ENCODE measurements around the gene SOX14.

The SOX14 gene

DNA sequence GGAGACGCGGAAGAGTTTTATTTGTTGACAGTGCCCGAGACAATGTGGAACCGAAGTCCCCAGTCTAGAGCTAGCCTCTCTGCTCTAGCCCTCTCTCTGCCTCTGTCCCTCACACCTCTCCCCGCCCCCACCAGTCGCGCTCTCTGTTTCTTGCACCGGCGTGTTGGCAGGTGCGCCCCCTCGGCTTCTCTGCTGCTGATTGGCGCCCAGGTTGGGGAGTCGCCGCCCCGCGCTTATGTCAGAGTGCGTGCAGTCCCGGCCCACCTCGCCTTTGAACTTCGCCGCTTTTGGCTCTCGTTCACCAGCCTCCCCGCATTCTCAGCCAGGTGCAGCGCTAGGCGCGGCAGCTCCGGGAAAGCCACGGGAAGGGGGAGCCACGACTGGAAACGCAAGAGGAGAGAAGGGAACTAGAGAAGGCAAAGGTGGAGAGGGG, at the start of gene SOX14:
Gene SOX14, plus strand, starts transcription at position 315 of the 433 bp plus-strand sequence. CDS start 470 bp downstream, outside the sequence.
- no peak for DNase-seq (ENCODE audit: low read depth in 2 of 2, low spot score in 1 of 2)

DNA sequence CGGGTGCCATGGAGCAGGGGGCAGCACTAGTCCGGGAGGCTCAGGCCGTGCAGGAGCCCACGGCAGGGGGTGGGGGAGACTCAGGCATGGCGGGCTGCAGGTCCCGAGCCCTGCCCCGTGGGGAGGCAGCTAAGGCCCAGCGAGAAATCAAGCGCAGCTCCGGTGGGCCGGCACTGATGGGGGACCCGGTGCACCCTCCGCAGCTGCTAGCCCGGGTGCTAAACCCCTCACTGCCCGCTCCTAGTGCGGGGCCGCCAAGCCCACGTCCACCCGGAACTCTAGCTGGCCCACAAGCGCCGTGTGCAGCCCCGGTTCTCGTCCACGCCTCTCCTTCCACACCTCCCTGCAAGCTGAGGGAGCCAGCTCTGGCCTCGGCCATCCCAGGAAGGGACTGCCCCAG, 49.6 kb upstream of the SOX14 start:
- no peak for DNase-seq (ENCODE audit: low read depth in 2 of 2, low spot score in 1 of 2)

DNA sequence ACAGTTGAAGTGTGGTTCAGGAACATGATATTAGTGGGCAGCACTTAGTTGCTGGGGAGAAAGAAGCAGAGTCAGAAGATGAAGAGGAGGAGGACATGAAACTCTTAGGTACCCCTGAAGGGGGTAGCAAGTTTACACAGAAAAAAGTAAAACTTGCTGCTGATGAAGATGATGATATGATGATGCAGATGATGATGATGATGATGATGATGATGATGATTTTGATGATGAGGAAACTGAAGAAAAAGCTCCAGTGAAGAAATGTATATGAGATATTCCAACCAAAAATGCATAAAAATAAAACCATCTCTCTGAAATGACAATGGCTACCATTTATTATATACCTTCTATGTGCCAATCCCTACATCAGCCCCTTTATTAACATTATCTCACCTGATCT, 39.9 kb upstream of the SOX14 start:
- no peak for DNase-seq (ENCODE audit: low read depth in 2 of 2, low spot score in 1 of 2)

DNA sequence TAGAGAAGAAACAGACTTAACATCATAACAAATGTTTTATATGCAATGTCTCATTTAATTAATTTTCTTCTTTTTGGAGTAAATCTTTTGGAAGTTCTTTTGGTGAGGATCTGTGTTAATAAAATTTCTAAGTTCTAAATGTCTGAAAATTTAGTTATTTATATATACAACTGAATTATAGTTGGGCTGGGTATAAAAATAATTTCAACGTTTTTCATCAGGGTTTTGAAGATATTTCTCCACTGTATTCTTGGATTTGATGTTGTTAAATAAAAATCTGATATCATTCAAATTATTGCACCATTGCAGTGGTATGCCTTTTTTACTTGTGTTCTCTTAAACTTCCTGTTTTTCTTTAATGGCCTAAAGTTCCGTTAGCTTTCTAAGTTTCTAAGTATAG, 26.9 kb upstream of the SOX14 start:
- DNase-seq (ENCODE audit: low read depth in 2 of 2, low spot score in 1 of 2) = no peak

DNA sequence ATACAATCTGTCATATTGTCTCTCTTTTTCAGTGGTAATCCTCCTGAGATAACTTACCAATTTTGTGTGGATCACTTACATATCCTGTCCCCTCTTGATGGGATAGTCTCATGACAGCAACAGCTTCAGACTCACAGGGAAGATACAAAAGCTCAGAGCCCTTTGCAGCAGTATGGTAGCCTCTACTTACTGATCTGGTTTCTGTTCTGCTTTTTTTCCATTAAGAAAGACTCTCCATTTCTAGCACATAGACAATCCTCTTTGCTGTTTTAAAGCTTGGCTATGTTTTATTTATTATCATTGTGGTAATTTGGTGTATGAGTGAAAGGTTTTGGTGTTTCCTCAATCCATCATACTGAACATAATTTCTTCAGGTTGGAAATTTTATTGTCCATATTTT, 25.4 kb upstream of the SOX14 start:
- no peak for DNase-seq (ENCODE audit: low read depth in 2 of 2, low spot score in 1 of 2)

DNA sequence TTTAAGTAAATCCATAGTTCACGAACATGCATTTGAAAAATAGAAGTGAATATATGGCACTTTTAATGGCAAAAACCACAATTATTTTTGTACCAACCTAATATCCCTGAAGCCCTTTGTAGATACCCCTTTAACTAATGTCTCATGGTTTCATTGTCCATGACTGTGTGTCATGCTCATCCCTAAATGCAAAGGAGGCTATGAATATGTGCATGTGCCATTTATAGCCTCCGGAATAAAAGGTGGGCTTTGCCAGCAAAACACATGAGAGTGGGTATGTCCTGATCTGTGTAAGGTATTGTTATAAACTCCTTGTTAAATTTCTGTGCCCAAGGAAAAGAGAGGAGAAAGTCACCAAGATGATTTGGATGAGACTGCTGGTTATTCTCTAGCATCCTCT, 20.5 kb upstream of the SOX14 start:
- DNase-seq (ENCODE audit: low read depth in 2 of 2, low spot score in 1 of 2) = no peak

DNA sequence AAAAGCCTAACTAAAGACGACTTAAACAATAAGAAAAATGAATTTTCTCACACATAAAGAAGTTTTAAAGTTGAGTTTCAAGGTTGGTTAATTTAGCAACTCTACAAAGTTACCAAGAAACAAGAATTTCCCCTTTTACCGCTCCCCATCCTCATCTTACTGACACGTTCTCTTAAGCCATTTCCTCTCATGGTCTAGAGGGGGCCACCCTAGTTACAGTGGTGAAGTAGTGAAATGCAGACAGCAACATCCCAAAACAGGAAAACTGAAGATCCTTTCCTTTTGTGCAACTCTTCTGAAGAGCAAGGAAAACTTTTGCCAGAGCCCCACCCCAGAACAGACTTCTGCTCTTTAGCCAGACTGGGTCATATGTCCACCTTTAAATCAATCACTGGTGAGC, 17.3 kb upstream of the SOX14 start:
- DNase-seq (ENCODE audit: low read depth in 2 of 2, low spot score in 1 of 2) = no peak

DNA sequence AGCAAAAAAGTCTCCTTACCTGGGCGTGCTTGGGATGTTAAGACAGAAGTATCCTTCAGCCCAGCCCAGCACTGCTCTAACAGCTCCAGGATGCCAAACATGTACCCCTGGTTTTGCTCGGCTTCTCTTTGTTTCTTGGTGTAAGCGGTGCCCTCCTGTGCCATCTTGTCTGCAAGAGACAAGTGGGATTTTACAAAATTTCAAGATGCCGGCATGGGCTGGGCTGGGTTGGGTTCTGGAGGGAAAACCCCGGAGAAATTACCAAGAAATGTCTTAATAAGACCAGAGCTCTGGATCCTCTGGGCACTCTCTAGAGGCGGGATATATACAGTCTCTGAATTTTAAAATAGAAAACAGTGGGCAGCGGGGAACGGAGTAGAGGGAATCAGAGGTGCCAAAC, 4.6 kb upstream of the SOX14 start:
- DNase-seq (ENCODE audit: low read depth in 2 of 2, low spot score in 1 of 2) = no peak

DNA sequence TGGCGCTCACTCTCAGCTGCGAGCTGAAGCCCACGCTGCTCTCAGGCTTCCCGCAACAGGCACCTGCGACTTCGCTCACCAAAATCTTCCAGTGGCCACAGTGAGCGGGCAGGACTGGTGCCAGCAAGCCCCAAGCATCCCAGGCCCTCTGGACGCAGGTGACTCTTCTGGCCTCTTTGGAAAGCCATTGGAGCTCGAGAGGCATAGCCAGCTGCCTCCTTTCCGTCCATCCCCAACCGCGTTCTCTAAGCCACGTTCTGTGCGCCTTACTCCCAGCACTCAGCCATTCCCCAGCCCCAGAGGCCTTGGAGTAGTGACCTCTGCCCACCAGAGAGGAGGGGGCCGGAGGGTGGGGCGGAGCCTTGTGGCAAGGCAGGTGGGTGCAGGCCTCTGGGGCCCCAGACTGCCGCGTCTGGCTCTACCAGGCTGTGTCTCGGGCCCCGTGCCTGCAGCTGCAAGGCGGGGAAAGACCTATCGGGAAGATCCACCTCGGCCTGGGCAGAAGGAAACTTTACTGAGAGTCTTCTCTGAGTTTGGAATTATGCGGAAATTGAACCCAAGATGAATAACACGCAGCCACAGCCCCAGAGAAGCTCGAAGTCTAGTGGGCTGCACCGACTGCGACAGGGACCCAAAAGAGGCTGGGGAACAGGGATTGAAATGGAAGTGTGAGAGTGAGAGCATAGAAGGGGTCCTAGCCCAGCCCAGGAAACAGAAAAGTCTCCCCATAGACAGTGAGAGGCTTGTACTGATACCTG, 3.6 kb upstream of the SOX14 start:
- no peak for DNase-seq (ENCODE audit: low read depth in 2 of 2, low spot score in 1 of 2)

DNA sequence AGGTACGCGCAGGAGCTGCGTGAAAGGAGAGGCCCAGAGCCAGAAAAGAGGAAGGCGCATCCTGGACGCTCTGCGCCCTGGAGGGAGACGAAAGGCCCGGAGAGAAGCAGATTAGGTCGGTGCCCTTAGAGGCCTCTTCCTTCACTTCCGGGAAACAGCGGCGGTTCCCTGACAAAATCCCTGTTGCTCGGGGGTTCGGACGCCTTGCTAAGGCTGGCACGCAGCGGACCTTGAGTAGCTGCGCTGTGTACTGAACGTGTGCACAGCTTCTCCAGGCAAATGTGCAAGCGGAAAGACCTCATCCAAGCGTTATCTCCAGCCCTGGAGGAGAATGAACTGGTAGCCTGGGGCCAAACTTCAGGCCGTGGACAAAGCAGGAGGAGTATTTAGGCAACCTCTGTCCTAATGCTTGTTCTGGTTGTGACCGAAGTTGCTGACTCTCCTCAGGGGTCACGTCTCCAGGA, 3.0 kb upstream of the SOX14 start:
- no peak for DNase-seq (ENCODE audit: low read depth in 2 of 2, low spot score in 1 of 2)

DNA sequence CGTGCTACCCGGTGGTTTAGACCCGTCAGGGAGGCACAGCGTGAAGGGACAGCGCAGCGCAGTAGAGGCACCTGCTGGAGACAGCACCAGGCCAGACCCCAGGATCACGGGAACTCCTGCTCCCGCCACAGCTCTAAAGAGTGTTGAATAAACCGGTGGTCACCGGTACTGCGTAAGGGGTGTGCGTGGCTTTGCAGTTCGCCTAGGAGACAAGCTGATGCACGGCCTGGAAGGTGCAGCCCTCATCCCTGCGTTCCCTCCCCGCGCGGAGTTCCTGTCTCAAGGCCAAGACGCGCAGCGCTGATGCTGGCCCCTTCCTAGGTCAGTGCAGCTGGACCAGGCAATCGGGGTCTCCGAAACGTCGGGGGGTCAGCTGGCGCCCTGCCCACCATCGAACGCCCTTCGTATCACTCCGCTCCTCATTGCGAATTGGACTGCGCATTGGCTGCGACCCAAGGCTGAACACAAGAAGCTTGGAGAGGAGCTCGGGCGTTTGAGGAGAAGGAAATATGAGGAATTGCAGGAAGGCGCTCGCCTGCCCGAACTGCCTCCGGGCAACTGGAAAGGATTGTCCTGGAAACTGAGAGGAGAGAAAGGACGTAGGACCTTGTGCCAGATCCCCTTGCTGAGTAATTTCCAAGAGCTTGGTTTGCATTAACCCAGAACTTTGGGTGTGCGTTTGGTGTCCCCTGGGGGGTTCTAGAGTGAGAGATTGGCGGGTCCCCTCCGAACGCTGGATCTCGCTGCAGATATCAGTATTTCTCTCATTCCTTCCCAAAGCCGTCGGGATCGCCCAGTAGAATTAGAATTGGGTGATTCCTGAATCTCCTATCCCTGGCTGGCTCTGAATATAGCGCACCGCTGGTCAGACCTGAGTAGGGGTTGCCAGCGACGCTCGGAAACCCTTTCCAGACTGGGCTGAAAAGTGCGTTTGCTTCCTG, 2.3 kb upstream of the SOX14 start:
- DNase-seq (ENCODE audit: low read depth in 2 of 2, low spot score in 1 of 2) = no peak

DNA sequence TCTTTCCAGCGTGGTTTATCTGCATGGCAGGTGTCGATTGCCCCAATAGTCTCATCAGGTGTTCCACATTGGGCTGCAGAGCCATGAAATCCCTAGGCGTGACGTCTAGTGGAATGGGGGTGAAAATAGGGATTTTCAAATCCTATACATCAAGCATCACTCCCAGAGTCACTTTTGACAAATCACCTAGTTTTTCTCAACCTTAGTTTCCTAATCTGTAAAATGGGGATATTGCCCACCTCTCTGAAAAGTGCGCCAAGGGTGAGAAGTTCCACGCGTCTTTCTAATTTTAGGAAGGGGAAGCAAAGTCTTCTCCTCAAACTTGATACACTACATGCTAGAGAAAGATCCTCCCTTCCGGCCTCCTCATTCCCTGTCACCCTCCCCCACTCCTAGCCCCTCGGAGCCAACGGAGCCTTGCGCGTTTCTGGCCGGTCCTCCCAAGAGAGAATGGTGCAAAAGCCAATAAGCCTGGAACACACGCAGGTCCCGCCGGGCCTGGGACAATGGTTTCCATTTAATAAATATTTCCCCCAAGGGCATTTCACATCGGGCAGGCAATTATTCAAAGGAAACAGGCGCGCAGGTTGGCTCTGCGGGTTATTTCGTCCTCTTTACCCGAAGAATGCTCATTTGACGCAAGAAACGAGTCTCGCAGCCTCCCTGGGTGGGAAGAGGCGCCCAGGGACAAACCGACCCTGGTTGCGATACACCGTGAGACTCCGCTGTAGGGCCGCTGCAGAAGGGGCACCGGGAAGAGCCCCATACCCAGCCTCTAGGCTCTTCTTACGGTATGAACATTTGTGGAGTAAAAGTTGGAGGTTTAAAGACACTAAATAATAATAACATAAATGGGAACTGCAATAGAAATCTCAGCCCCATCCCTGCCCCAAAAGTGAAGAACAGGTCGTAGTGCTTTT, 1.2 kb upstream of the SOX14 start:
- DNase-seq (ENCODE audit: low read depth in 2 of 2, low spot score in 1 of 2) = no peak

DNA sequence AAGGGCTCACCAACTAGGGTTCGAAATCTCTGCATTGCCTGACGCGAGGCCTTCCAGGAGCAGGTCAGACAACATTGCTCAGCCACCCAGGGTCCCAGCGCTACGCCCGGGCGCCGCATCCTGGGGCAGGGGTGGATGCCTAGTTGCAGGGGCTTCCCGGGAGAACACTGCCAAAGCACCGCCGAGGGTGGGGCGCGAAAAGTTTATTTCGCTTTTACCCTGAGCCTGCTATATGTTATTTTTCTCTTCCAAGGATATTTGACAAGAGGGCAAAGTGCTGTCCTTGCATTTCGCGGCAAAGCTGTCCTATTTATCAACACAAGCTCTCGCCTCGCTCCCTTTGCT, 549 bp upstream of the SOX14 start:
- no peak for DNase-seq (ENCODE audit: low read depth in 2 of 2, low spot score in 1 of 2)

DNA sequence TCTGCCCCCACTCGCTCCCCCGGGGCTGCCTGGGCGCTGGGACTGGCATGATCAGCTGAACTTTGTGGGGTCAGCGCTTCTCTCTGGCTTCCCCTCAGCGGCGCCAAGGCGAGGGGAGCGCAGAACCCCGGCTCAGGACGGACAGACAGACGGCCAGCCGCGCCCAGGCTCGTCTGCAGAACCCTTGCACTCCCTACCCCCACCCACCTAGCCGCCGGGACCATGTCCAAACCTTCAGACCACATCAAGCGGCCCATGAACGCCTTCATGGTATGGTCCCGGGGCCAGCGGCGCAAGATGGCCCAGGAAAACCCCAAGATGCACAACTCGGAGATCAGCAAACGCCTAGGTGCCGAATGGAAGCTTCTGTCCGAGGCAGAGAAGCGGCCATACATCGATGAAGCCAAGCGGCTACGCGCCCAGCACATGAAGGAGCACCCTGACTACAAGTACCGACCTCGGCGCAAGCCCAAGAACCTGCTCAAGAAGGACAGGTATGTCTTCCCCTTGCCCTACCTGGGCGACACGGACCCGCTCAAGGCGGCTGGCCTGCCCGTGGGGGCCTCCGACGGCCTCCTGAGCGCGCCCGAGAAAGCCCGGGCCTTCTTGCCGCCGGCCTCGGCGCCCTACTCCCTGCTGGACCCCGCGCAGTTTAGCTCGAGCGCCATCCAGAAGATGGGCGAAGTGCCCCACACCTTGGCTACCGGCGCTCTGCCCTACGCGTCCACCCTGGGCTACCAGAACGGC, 621 bp downstream of the SOX14 start:
- DNase-seq (ENCODE audit: low read depth in 2 of 2, low spot score in 1 of 2) = no peak

DNA sequence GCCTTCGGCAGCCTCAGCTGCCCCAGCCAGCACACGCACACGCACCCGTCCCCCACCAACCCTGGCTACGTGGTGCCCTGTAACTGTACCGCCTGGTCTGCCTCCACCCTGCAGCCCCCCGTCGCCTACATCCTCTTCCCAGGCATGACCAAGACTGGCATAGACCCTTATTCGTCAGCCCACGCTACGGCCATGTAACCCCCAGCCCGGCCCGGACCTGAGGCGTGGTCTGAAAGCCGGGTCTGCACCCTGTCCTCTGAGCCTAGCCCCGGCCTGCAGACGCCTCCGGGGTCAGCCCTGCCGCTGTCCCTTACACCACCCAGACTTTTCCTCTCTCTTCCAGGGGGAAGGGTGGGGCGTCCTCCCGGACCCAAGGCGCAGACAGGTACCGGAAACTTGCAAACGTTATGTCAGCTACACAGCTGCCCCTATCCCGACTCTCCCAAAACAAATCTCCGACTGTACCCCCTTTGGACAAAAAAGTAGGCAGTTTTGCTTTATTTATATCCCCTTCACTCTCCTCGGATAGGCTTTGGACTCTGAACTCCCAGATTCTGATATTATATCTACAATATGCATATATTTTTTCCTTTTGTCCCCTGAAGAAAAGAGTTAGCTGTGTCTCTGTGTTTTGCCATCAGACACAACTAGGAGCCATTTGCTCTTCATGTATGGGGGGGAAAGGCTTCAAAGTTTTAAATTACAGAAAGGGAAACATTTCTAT, 1.4 kb downstream of the SOX14 start:
- no peak for DNase-seq (ENCODE audit: low read depth in 2 of 2, low spot score in 1 of 2)

DNA sequence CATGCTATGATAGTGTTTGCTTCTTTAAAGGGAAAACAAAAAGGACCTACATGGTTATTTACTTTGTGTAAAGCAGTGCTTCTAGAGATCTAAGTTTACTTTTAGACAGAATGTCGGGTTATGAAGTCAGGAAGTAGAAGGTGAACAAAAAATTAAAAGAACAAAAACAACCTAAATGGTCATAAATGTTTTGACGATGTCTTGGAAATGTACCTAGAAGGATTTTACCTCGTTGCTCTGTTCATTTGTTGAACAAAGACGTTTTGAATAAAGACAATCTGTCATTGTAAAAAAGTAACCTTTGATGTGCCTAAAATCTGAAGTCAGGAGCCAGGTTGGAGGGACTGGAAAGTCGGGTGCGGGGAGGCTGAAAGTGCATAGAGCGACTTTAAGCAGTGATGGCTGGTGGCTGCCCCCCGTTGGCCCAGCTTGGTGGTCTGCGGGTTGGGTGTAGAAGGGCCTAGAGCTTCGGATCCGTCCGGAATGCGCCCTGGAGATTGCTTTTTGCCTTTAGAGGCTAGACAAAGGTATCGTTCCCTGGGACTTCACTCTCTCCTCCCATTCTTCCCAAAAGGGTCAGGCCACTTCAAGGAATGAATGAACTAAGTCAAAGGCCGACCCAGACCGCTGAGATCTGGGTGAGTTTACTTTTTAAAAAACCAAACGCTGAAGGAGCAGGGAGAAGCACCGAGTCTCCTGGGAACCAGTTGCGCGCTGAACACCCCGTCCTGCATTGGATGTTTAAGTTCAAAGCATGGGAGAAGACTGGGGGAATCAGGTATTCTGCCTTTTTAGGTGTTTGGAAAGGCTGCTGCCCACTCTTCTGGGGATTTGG, 2.1 kb downstream of the SOX14 start:
- no peak for DNase-seq (ENCODE audit: low read depth in 2 of 2, low spot score in 1 of 2)

DNA sequence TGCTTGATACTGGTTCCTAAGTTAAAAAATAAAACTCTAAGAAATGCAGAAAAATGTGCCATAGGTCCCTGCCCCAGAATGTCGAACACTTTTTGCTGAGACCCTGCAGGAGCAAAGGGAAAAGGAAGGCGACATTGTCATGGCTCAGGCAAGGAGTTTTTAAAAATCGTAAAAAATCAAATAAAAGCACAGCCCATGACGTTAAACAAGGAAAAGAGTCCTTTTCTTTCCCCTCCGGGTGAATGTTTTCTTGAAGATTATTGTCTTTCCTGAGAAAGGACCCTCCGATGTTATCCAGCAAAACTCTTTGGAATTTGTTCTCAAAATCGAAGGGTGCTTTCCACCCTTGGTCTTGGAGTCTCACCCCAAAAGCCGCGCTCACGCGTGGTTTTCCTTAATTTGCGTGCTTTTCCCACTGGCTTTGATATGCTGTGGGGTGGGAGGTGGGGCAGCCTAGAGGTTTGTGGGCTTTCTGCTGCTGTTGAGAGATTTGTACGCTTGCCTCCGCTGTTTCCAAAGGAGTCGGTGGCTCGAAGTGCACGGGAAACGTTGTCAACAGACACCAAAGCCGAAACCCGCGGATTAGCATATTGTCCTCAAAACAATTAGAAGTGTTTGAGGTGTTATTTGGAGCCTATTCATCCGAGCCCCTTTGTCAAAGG, 2.9 kb downstream of the SOX14 start:
- DNase-seq (ENCODE audit: low read depth in 2 of 2, low spot score in 1 of 2) = no peak

DNA sequence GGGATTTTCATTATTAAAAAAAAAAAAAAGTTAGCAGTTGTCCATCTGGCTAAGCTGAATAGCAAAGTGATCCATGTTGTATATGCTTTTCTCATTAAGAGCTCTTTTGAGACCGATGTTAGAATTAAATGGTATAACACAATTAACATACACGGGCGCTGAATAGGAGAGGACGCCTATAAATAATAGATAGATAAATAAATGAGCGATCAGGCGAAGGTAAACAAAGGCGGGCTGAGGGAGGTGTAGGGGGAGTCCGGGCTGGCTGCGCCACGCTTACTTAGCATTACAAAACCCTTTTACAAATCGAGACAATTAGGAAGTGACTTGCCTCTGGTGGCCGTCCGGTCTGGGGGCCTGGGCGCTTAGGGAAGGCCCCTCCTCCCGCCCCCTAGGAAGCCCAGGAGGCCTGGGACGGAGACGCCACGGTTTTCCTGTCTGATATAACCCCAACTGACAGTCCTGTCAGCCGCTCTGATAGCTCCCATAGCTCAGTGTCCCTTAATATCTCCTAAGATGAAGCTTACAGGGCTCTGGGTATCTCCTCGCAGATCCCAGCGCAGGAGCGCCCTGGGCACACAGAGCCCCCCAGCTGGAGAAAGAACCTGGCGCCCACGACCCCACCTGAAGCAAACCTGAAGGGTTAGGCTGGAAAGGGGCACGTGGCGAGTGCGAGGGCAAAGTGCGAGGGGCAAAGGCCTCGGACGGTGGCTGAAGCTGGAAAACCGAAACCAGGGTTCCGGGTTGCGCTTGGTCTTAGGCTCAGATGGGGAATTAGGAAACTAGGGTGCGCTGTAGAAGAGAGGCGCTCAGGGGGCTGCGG, 3.6 kb downstream of the SOX14 start:
- no peak for DNase-seq (ENCODE audit: low read depth in 2 of 2, low spot score in 1 of 2)

All from stimulated activated CD8-positive, alpha-beta memory T cell treated with anti-CD3 and anti-CD28 coated beads, Interleukin-4, amount 100 ng/mL, for 4 hours (primary cell).